GM12878 (cell line): ENCODE measurements around the gene CPVL. TPM values are rescaled to one million over a fixed set of nuclear protein-coding genes. Genes with fewer than 3 reads are reported as not detected.

Experiments
- ATAC-seq: fragments of 200-7000 bp; cut with Tn5 transposase; 3 replicates; pipeline ENCODE4 v1.9.1; 2020; ENCODE audit warnings: mild to moderate bottlenecking, moderate library complexity
- BruUV-seq: library from RNA; stranded (reverse); fragments of 400-500 nt; replicated peaks from 2 replicates; lab custom pipeline; 2021; lab: Mats Ljungman, UMichigan
- CTCF ChIA-PET: fragments of 300-600 bp; sonication (Branson Sonifier 250); formaldehyde crosslinking; extraction: SDS; loops from one replicate; lab custom pipeline; 2021; ENCODE audit warnings: inconsistent platforms; lab: Yijun Ruan, JAX
- POLR2A ChIA-PET: fragments of 350-600 bp; formaldehyde crosslinking; extraction: SDS; loops from one replicate; lab custom pipeline; 2021; ENCODE audit warnings: inconsistent platforms; lab: Charles Lee
- RAD21 ChIA-PET: fragments of 300-600 bp; sonication (Branson Sonifier 250); formaldehyde crosslinking; loops from one replicate; lab custom pipeline; 2023; ENCODE audit warnings: antibody characterized with exemption; ENCODE audit not compliant: unreplicated experiment; lab: Charles Lee
- SMC1A ChIA-PET: fragments of 300-600 bp; sonication (Branson Sonifier 250); formaldehyde crosslinking; loops from one replicate; lab custom pipeline; 2023; ENCODE audit not compliant: unreplicated experiment, uncharacterized antibody; lab: Charles Lee
- DNase-seq: peaks from one replicate; pipeline ENCODE4 v3.0.0-alpha.2; 2011; ENCODE audit warnings: low read depth, low spot score
- FAIRE-seq: peaks from 3 replicates; lab custom pipeline; 2011; peaks lifted over from hg19 to GRCh38; lab: Jason Lieb, UNC
- H2AFZ ChIP-seq: 2 replicates; pipeline ENCODE4 v1.6.0; 2011; ENCODE audit warnings: low read depth, low read length, control low read depth; ENCODE audit not compliant: control insufficient read depth
- H3K27ac ChIP-seq: 2 replicates; pipeline ENCODE4 v1.5.1; 2011; ENCODE audit warnings: control low read depth; ENCODE audit not compliant: control insufficient read depth, insufficient read depth
- H3K27me3 ChIP-seq, 2 experiments: replicated peaks in 1 of 2; 2 replicates each; pipeline versions ENCODE4 v1.6.0 to v1.6.1; 2011; ENCODE audit warnings: low read length in 1 of 2; ENCODE audit not compliant: control insufficient read depth in 2 of 2, insufficient read depth in 2 of 2
- H3K36me3 ChIP-seq, 2 experiments: 2 replicates each; pipeline ENCODE4 v1.5.1; 2011; ENCODE audit warnings: low read length in 1 of 2; ENCODE audit not compliant: control insufficient read depth in 2 of 2, insufficient read depth in 2 of 2
- H3K4me1 ChIP-seq: 2 replicates; pipeline ENCODE4 v1.6.1; 2011; ENCODE audit warnings: mild to moderate bottlenecking, low read length, moderate library complexity, mixed read lengths; ENCODE audit not compliant: control insufficient read depth, insufficient read depth
- H3K4me2 ChIP-seq: 2 replicates; pipeline ENCODE4 v1.6.0; 2011; ENCODE audit warnings: control low read depth; ENCODE audit not compliant: control insufficient read depth, insufficient read depth
- H3K4me3 ChIP-seq: fragments of 200-600 bp; sonication (generic); 2 replicates; pipeline ENCODE4 v1.5.1; 2016
- H3K79me2 ChIP-seq: 2 replicates; pipeline ENCODE4 v1.6.0; 2011; ENCODE audit warnings: low read length; ENCODE audit not compliant: control insufficient read depth, insufficient read depth
- H3K9ac ChIP-seq: 2 replicates; pipeline ENCODE4 v1.8.0; 2011; ENCODE audit warnings: low read length, control low read depth, mixed read lengths; ENCODE audit not compliant: control insufficient read depth, insufficient read depth
- H3K9me3 ChIP-seq: replicated peaks from 3 replicates; pipeline ENCODE4 v1.5.1; 2011; ENCODE audit warnings: mild to moderate bottlenecking, low read length; ENCODE audit not compliant: control insufficient read depth, insufficient read depth
- H4K20me1 ChIP-seq: 2 replicates; pipeline ENCODE4 v1.6.0; 2011; ENCODE audit not compliant: control insufficient read depth, insufficient read depth
- BCL11A ChIP-seq: IDR thresholded peaks from 2 replicates; pipeline ENCODE4 v1.6.1; 2011; ENCODE audit warnings: low read depth, low read length
- BCL3 ChIP-seq: IDR thresholded peaks from 2 replicates; pipeline ENCODE4 v1.6.1; 2011; ENCODE audit warnings: borderline replicate concordance, low read depth, mild to moderate bottlenecking, moderate library complexity, low read length; ENCODE audit not compliant: insufficient read depth, poor library complexity, severe bottlenecking
- EED ChIP-seq: sonication (generic); IDR thresholded peaks from 2 replicates; pipeline ENCODE4 v1.6.1; 2016; ENCODE audit warnings: antibody characterized with exemption, low read depth
- ETV6 ChIP-seq, 2 experiments: fragments of 450-650 bp in 1 of 2; IDR thresholded peaks in 1 of 2; conservative IDR thresholded peaks in 1 of 2; 2 replicates each; pipeline ENCODE4 v1.6.1; 2014; ENCODE audit warnings: antibody characterized with exemption in 1 of 2, borderline replicate concordance in 1 of 2, low read depth in 1 of 2, mild to moderate bottlenecking in 1 of 2, moderate library complexity in 1 of 2
- KLF5 ChIP-seq: fragments of 450-650 bp; IDR thresholded peaks from 2 replicates; pipeline ENCODE4 v1.6.1; 2014; ENCODE audit warnings: mild to moderate bottlenecking; ENCODE audit not compliant: partially characterized antibody
- NFYB ChIP-seq: IDR thresholded peaks from 2 replicates; pipeline ENCODE4 v1.6.1; 2011; ENCODE audit warnings: low read depth, mild to moderate bottlenecking, low read length, improper control_type of control experiment, moderate library complexity; ENCODE audit not compliant: insufficient read depth
- RB1 ChIP-seq: fragments of 450-650 bp; formaldehyde crosslinking; IDR thresholded peaks from 2 replicates; pipeline ENCODE4 v1.6.1; 2017; ENCODE audit warnings: mild to moderate bottlenecking, borderline replicate concordance
- SRF ChIP-seq, 2 experiments: IDR thresholded peaks; 2 replicates each; pipeline ENCODE4 v1.6.1; 2011; ENCODE audit warnings: low read depth in 2 of 2, low read length in 2 of 2, mild to moderate bottlenecking in 1 of 2, moderate library complexity in 1 of 2
- STAT1 ChIP-seq: fragments of 450-650 bp; conservative IDR thresholded peaks from 2 replicates; pipeline ENCODE4 v1.6.1; 2014; ENCODE audit warnings: antibody characterized with exemption, mild to moderate bottlenecking
- ZNF217 ChIP-seq: fragments of 450-650 bp; IDR thresholded peaks from 2 replicates; pipeline ENCODE4 v1.6.1; 2017; ENCODE audit warnings: antibody characterized with exemption, mild to moderate bottlenecking
- ZNF24 ChIP-seq: fragments of 450-650 bp; IDR thresholded peaks from 2 replicates; pipeline ENCODE4 v1.6.1; 2017; ENCODE audit warnings: antibody characterized with exemption, mild to moderate bottlenecking
- WGBS: methylation state at CpG from one replicate; pipeline ENCODE4 v1.1.6; 2016; ENCODE audit warnings: low lambda C conversion rate; ENCODE audit not compliant: insufficient replicate concordance, insufficient coverage; ENCODE audit errors: missing lambda C conversion rate; 5-methylcytosine and 5-hydroxymethylcytosine counted together
- in situ Hi-C: fragments of 300-500 bp; cut with MboI; formaldehyde crosslinking; loops from 9 replicates; pipeline ENCODE4 v1.14.3; 2018; ENCODE audit warnings: mixed read lengths
- intact Hi-C: fragments of 100-400 bp; cut with micrococcal nuclease; formaldehyde crosslinking; loops from one replicate; pipeline ENCODE4 v1.14.2; 2022; ENCODE audit not compliant: unreplicated experiment
- polyA plus RNA-seq, 11 experiments: library from polyadenylated mRNA; depleted of rRNA in 4 of 11; unstranded in 6 of 11; stranded (reverse) in 5 of 11; fragments of >200 nt; fragmentation: Nextera tagmentation in 4 of 11; fragmentation: Illumina TruSeq in 1 of 11; extraction: Ambion mirVana in 4 of 11; extraction: Trizol in 1 of 11; gene quantifications; 1 replicate in 1 of 11; 2 replicates in 10 of 11; pipeline versions ENCODE4 v1.2.1 to v1.2.3, GENCODE V29; 2011 to 2016; ENCODE audit warnings: inconsistent platforms in 2 of 11, missing spikeins in 2 of 11, low read depth in 1 of 11
- total RNA-seq, 4 experiments: library from RNA; depleted of rRNA in 3 of 4; stranded (reverse); fragments of >200 nt in 3 of 4; fragmentation: Illumina TruSeq in 1 of 4; extraction: Trizol in 1 of 4; gene quantifications; 2 replicates each; pipeline versions ENCODE4 v1.2.1 to v1.2.3, GENCODE V29; 2013 to 2021
- TF ChIP-seq, protein P1 (sequence below): IDR thresholded peaks from 2 replicates; pipeline ENCODE4 v1.6.1; 2011; ENCODE audit warnings: mild to moderate bottlenecking, low read depth, low read length, moderate library complexity; ENCODE audit not compliant: insufficient replicate concordance

The CPVL gene
- total and polyA plus RNA-seq, 10 of the 15 experiments (the other 5 are each of a cell fraction or from before 2014, with no cell fraction given): 0.59 TPM; not detected in 9

- no TSS peak for BruUV-seq
- TF ChIP-seq KLF5 (no peak), RB1 (no peak), NFYB (no peak), ETV6 (conservative IDR thresholded peaks at IDR 0.05 in 1 of 2, IDR thresholded peaks at IDR 0.05 in 1 of 2; ENCODE audit: borderline replicate concordance in 1 of 2, low read depth in 1 of 2) (no peak)
- H3K4me1 ChIP-seq: no peaks in the 10 kb centered on the region
- ChIA-PET RAD21 (no interaction called here), POLR2A (no interaction called here), SMC1A (interaction anchor here (0.6 to 1.1 kb wide), 2 partner anchors 155 to 788 kb away, joined by 3 read pairs; no protein-coding TSS in a partner anchor), CTCF (interaction anchor here (0.7 to 0.8 kb wide), 2 partner anchors 40 to 155 kb away, joined by 3 read pairs; no protein-coding TSS in a partner anchor)
- H3K79me2 ChIP-seq: no peaks in the 10 kb centered on the region
- H2AFZ ChIP-seq: no peak overlapping the region
- no peaks in the 10 kb centered on the region for H4K20me1 ChIP-seq
- H3K36me3 ChIP-seq: no peaks in the 10 kb centered on the region
- FAIRE-seq (no peak), DNase-seq (no peak), ATAC-seq (no peak)
- H3K9me3 ChIP-seq: no peaks in the 10 kb centered on the region
- H3K27me3 ChIP-seq: peaks cover 0 to 1% of the 10 kb centered on the region in 2 experiments; a peak in 1 of 4 replicates
- no peak overlapping the region for H3K4me2 ChIP-seq
- intact Hi-C loops (no loop called here), in situ Hi-C loops (no loop called here)
- H3K27ac ChIP-seq: no peak overlapping the region
- no peak overlapping the region for H3K4me3 ChIP-seq
- H3K9ac ChIP-seq: no peak overlapping the region
Measured at GRCh38 chr7:29077176-29077575, 69.2 kb downstream of the CPVL start.

- RAD21 ChIA-PET: no interaction called here
Measured at GRCh38 chr7:29076631-29077030, 69.7 kb downstream of the CPVL start.

More at GRCh38 chr7:29076631-29077030, 69.7 kb downstream of the CPVL start:
- H3K27me3 ChIP-seq: peaks cover 0 to 1% of the 10 kb centered on the region in 2 experiments; a peak in 1 of 4 replicates
- TF ChIP-seq BCL11A (no peak), SRF (IDR thresholded peaks at IDR 0.05; ENCODE audit: low read depth in 2 of 2, low read length in 2 of 2) (no peak), BCL3 (no peak), EED (no peak), STAT1 (no peak), ZNF217 (no peak), ZNF24 (no peak)
- TF ChIP-seq, protein P1, sequence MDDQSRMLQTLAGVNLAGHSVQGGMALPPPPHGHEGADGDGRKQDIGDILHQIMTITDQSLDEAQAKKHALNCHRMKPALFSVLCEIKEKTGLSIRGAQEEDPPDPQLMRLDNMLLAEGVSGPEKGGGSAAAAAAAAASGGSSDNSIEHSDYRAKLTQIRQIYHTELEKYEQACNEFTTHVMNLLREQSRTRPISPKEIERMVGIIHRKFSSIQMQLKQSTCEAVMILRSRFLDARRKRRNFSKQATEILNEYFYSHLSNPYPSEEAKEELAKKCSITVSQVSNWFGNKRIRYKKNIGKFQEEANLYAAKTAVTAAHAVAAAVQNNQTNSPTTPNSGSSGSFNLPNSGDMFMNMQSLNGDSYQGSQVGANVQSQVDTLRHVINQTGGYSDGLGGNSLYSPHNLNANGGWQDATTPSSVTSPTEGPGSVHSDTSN: no peak
- H3K4me1 ChIP-seq: no peaks in the 10 kb centered on the region
- H3K4me2 ChIP-seq: no peak overlapping the region
- FAIRE-seq: no peak
- POLR2A ChIA-PET: interaction anchor here (0.5 kb wide), 1 partner anchor 175 kb away, joined by 3 read pairs; no protein-coding TSS in a partner anchor
- H3K9me3 ChIP-seq: no peaks in the 10 kb centered on the region
- in situ Hi-C loops (no loop called here), intact Hi-C loops (no loop called here)
- DNase-seq: no peak
- 16% methylated on average over 5 of the region's 5 CpGs for WGBS
- CTCF ChIA-PET: interaction anchor here (0.8 kb wide), 1 partner anchor 40 kb away, joined by 3 read pairs; no protein-coding TSS in a partner anchor
- H3K79me2 ChIP-seq: no peaks in the 10 kb centered on the region
- no peaks in the 10 kb centered on the region for H4K20me1 ChIP-seq
- BruUV-seq: no TSS peak
- SMC1A ChIA-PET: interaction anchor here (0.6 to 1.1 kb wide), 3 partner anchors 14 to 787 kb away, joined by 3 to 5 read pairs (median 3); no protein-coding TSS in a partner anchor
- H3K4me3 ChIP-seq: no peak overlapping the region
- no peak for ATAC-seq
- no peak overlapping the region for H3K9ac ChIP-seq
- H3K27ac ChIP-seq: no peak overlapping the region
- H3K36me3 ChIP-seq: no peaks in the 10 kb centered on the region
- H2AFZ ChIP-seq: no peak overlapping the region
